ENCODE results near the gene ABCA5.

DNA sequence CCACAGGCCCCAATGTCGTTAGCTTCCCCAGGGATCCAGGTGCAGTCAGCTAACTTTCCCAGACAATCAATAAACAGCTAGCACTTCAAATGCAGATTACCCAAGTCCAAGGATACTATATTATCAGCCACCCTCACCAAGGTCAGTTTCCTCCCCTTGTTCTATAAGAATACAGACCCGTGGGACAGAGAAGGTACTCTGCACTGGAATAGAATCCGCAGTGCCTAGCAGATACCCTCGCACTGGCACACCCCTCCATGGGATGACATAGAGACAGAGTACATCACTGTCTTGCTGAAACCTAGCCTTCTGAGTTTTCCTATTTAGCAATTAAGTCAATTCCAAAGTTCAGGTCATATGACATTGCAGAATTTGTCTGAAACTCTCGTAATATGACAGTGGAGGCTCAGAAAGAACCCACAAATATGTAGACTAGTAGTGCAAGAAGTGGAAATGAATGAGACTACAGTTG, 58.4 kb downstream of the ABCA5 start:
- TF ChIP-seq, protein P1, sequence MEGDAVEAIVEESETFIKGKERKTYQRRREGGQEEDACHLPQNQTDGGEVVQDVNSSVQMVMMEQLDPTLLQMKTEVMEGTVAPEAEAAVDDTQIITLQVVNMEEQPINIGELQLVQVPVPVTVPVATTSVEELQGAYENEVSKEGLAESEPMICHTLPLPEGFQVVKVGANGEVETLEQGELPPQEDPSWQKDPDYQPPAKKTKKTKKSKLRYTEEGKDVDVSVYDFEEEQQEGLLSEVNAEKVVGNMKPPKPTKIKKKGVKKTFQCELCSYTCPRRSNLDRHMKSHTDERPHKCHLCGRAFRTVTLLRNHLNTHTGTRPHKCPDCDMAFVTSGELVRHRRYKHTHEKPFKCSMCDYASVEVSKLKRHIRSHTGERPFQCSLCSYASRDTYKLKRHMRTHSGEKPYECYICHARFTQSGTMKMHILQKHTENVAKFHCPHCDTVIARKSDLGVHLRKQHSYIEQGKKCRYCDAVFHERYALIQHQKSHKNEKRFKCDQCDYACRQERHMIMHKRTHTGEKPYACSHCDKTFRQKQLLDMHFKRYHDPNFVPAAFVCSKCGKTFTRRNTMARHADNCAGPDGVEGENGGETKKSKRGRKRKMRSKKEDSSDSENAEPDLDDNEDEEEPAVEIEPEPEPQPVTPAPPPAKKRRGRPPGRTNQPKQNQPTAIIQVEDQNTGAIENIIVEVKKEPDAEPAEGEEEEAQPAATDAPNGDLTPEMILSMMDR (IDR thresholded peaks at IDR 0.05) = no peak
- no peak for TF ChIP-seq POLR2A (IDR thresholded peaks at IDR 0.05; ENCODE audit: low read depth)
- no peak for TF ChIP-seq POLR2AphosphoS5 (IDR thresholded peaks at IDR 0.05)
- no peak for TF ChIP-seq EP300 (IDR thresholded peaks at IDR 0.05)

Measured in esophagus muscularis mucosa (tissue), 4 donors.